GM18511 (cell line): ENCODE measurements around the gene G2E3.

Source experiments
- ATAC-seq: cut with Tn5 transposase; IDR thresholded peaks from one replicate; pipeline ENCODE4 v1.9.1; 2021; ENCODE audit warnings: mild to moderate bottlenecking, moderate library complexity; ENCODE audit not compliant: unreplicated experiment

G2E3 gene

GRCh38 chr14:30648471-30648870 lies 89.5 kb downstream of the G2E3 start:
- ATAC-seq: no peak

- ATAC-seq: no peak
Measured at GRCh38 chr14:30651937-30652336, 93.0 kb downstream of the G2E3 start.

GRCh38 chr14:30655124-30655523 lies 96.2 kb downstream of the G2E3 start:
- no peak for ATAC-seq

GRCh38 chr14:30655658-30656057 lies 96.7 kb downstream of the G2E3 start:
- no peak for ATAC-seq

GRCh38 chr14:30656190-30656632 lies 97.3 kb downstream of the G2E3 start:
- no peak for ATAC-seq

GRCh38 chr14:30657050-30657449 lies 98.1 kb downstream of the G2E3 start:
- no peak for ATAC-seq

- no peak for ATAC-seq
Measured at GRCh38 chr14:30657606-30658163, 98.7 kb downstream of the G2E3 start.

- no peak for ATAC-seq
Measured at GRCh38 chr14:30658645-30659044, 99.7 kb downstream of the G2E3 start.

- ATAC-seq: no peak
Measured at GRCh38 chr14:30669594-30669993, 110.6 kb downstream of the G2E3 start.
